Trophoblast cell (in vitro differentiated cells and primary cell): ENCODE data around the gene ACTL8.

Source experiments
- DNase-seq, 2 donors: peaks; one replicate each; pipeline ENCODE4 v3.0.0-alpha.2; 2016
- H2AFZ ChIP-seq: 2 replicates; pipeline ENCODE4 v1.6.1; 2013; ENCODE audit warnings: low read length, moderate library complexity, mild to moderate bottlenecking; ENCODE audit not compliant: insufficient read depth, poor library complexity
- H2AK5ac ChIP-seq: 2 replicates; pipeline ENCODE4 v1.6.1; 2013; ENCODE audit warnings: mild to moderate bottlenecking, low read length
- H2BK120ac ChIP-seq: 2 replicates; pipeline ENCODE4 v1.6.1; 2013; ENCODE audit warnings: low read length, mild to moderate bottlenecking, moderate library complexity; ENCODE audit not compliant: insufficient read depth, poor library complexity
- H2BK12ac ChIP-seq: 2 replicates; pipeline ENCODE4 v1.6.1; 2013; ENCODE audit warnings: mild to moderate bottlenecking, low read length, moderate library complexity
- H2BK5ac ChIP-seq: 2 replicates; pipeline ENCODE4 v1.6.1; 2013; ENCODE audit warnings: low read length, low read depth, moderate library complexity, mild to moderate bottlenecking; ENCODE audit not compliant: poor library complexity
- H3K14ac ChIP-seq: 2 replicates; pipeline ENCODE4 v1.6.1; 2013; ENCODE audit warnings: mild to moderate bottlenecking, low read length
- H3K18ac ChIP-seq: 2 replicates; pipeline ENCODE4 v1.6.1; 2013; ENCODE audit warnings: mild to moderate bottlenecking, low read length
- H3K23ac ChIP-seq: 2 replicates; pipeline ENCODE4 v1.6.1; 2013; ENCODE audit warnings: low read length
- H3K27ac ChIP-seq: 2 replicates; pipeline ENCODE4 v1.5.1; 2013; ENCODE audit warnings: low read depth, mild to moderate bottlenecking, inconsistent platforms, low read length, moderate library complexity
- H3K27me3 ChIP-seq: 2 replicates; pipeline ENCODE4 v1.6.1; 2013; ENCODE audit warnings: inconsistent platforms, mild to moderate bottlenecking, low read length, moderate library complexity; ENCODE audit not compliant: insufficient read depth
- H3K36me3 ChIP-seq, 2 experiments: 1 replicate in 1 of 2; 2 replicates in 1 of 2; pipeline ENCODE4 v1.6.1; 2013; ENCODE audit warnings: low read length in 2 of 2, mild to moderate bottlenecking in 2 of 2, moderate library complexity in 1 of 2; ENCODE audit not compliant: insufficient read depth in 2 of 2, control insufficient read depth in 1 of 2
- H3K4ac ChIP-seq: 2 replicates; pipeline ENCODE4 v1.6.1; 2013; ENCODE audit warnings: low read depth, mild to moderate bottlenecking, low read length, moderate library complexity
- H3K4me1 ChIP-seq, 2 experiments: 1 replicate in 1 of 2; 2 replicates in 1 of 2; pipeline ENCODE4 v1.6.1; 2013; ENCODE audit warnings: low read length in 2 of 2, mild to moderate bottlenecking in 2 of 2, moderate library complexity in 1 of 2; ENCODE audit not compliant: insufficient read depth in 2 of 2, control insufficient read depth in 1 of 2
- H3K4me2 ChIP-seq: 2 replicates; pipeline ENCODE4 v1.6.1; 2013; ENCODE audit warnings: inconsistent platforms, mild to moderate bottlenecking, low read length, moderate library complexity
- H3K4me3 ChIP-seq: 2 replicates; pipeline ENCODE4 v1.5.1; 2013; ENCODE audit warnings: mild to moderate bottlenecking, low read depth, low read length, inconsistent platforms
- H3K79me1 ChIP-seq: one replicate; pipeline ENCODE4 v1.6.1; 2013; ENCODE audit warnings: low read length
- H3K79me2 ChIP-seq: 2 replicates; pipeline ENCODE4 v1.6.1; 2013; ENCODE audit warnings: low read length, mild to moderate bottlenecking; ENCODE audit not compliant: control insufficient read depth, insufficient read depth, poor library complexity
- H3K9ac ChIP-seq: 2 replicates; pipeline ENCODE4 v1.6.1; 2013; ENCODE audit warnings: mild to moderate bottlenecking, low read length
- H3K9me3 ChIP-seq: 2 replicates; pipeline ENCODE4 v1.6.1; 2013; ENCODE audit warnings: low read depth, mild to moderate bottlenecking, control low read depth, inconsistent platforms, low read length; ENCODE audit not compliant: insufficient read depth
- H4K12ac ChIP-seq: 2 replicates; pipeline ENCODE4 v1.6.1; 2013; ENCODE audit warnings: low read depth, mild to moderate bottlenecking, low read length, moderate library complexity
- H4K8ac ChIP-seq: 2 replicates; pipeline ENCODE4 v1.6.1; 2013; ENCODE audit warnings: low read depth, mild to moderate bottlenecking, low read length, moderate library complexity
- H4K91ac ChIP-seq: one replicate; pipeline ENCODE4 v1.6.1; 2013; ENCODE audit warnings: low read depth, mild to moderate bottlenecking, low read length, moderate library complexity
- WGBS: extraction: QIAGEN DNeasy Blood & Tissue Kit; methylation state at CpG from one replicate; pipeline ENCODE4 v1.1.7; 2013; ENCODE audit warnings: missing lambda C conversion rate; ENCODE audit not compliant: insufficient read length, insufficient coverage; ENCODE audit errors: extremely low coverage; 5-methylcytosine and 5-hydroxymethylcytosine counted together

ACTL8 gene

GRCh38 chr1:17789926-17790325 lies 34.8 kb downstream of the ACTL8 start:
- H2BK120ac ChIP-seq: no peak overlapping the region
- H2BK5ac ChIP-seq: no peak overlapping the region
- no peak overlapping the region for H4K12ac ChIP-seq
- H3K4me1 ChIP-seq: no peaks in the 10 kb centered on the region
- H3K79me2 ChIP-seq: no peaks in the 10 kb centered on the region
- no peak overlapping the region for H2BK12ac ChIP-seq
- H3K9me3 ChIP-seq: peaks cover 1% of the 10 kb centered on the region
- H2AFZ ChIP-seq: no peak overlapping the region
- no peak overlapping the region for H3K18ac ChIP-seq
- no peak overlapping the region for H3K4me3 ChIP-seq
- H3K4me2 ChIP-seq: no peak overlapping the region
- no peaks in the 10 kb centered on the region for H3K36me3 ChIP-seq
- H4K8ac ChIP-seq: no peak overlapping the region
- H3K23ac ChIP-seq: no peak overlapping the region
- H3K14ac ChIP-seq: no peak overlapping the region
- WGBS: no CpG with 5 or more reads among the region's 5 CpGs
- H3K27ac ChIP-seq: no peak overlapping the region
- H3K27me3 ChIP-seq: no peaks in the 10 kb centered on the region
- no peak overlapping the region for H3K9ac ChIP-seq
- H3K4ac ChIP-seq: no peak overlapping the region
- no peaks in the 10 kb centered on the region for H3K79me1 ChIP-seq
- no peak for DNase-seq
- H4K91ac ChIP-seq: no peak overlapping the region
- H2AK5ac ChIP-seq: no peak overlapping the region

- H3K4me3 ChIP-seq: no peak overlapping the region
- no peak overlapping the region for H2BK120ac ChIP-seq
- H4K8ac ChIP-seq: no peak overlapping the region
- H3K14ac ChIP-seq: no peak overlapping the region
- H3K4me2 ChIP-seq: no peak overlapping the region
- H4K91ac ChIP-seq: no peak overlapping the region
- no peak overlapping the region for H4K12ac ChIP-seq
- no peak overlapping the region for H3K18ac ChIP-seq
- peaks cover 1% of the 10 kb centered on the region for H3K9me3 ChIP-seq
- H3K36me3 ChIP-seq: no peaks in the 10 kb centered on the region
- no peaks in the 10 kb centered on the region for H3K79me1 ChIP-seq
- H2AK5ac ChIP-seq: no peak overlapping the region
- H3K9ac ChIP-seq: no peak overlapping the region
- no peak overlapping the region for H2BK12ac ChIP-seq
- H3K23ac ChIP-seq: no peak overlapping the region
- no CpG with 5 or more reads among the region's 4 CpGs for WGBS
- H3K27me3 ChIP-seq: no peaks in the 10 kb centered on the region
- H3K4ac ChIP-seq: no peak overlapping the region
- H2AFZ ChIP-seq: no peak overlapping the region
- no peak overlapping the region for H3K27ac ChIP-seq
- H3K79me2 ChIP-seq: no peaks in the 10 kb centered on the region
- no peaks in the 10 kb centered on the region for H3K4me1 ChIP-seq
- DNase-seq: no peak
- H2BK5ac ChIP-seq: no peak overlapping the region
These were observed 35.4 kb downstream of the ACTL8 start for GRCh38 chr1:17790383-17791054.

- Histone ChIP-seq H3K79me2 (no peaks in the 10 kb centered on the region), H3K18ac (no peak overlapping the region), H2AFZ (no peak overlapping the region), H2AK5ac (no peak overlapping the region), H3K27ac (no peak overlapping the region), H2BK5ac (no peak overlapping the region), H3K36me3 (no peaks in the 10 kb centered on the region), H3K14ac (no peak overlapping the region), H3K4me1 (no peaks in the 10 kb centered on the region), H3K9ac (no peak overlapping the region), H4K91ac (no peak overlapping the region), H2BK12ac (no peak overlapping the region), H3K4me3 (no peak overlapping the region), H3K9me3 (peaks cover 1% of the 10 kb centered on the region), H3K4ac (no peak overlapping the region), H3K79me1 (no peaks in the 10 kb centered on the region), H4K8ac (no peak overlapping the region), H4K12ac (no peak overlapping the region), H3K23ac (no peak overlapping the region), H2BK120ac (no peak overlapping the region), H3K27me3 (no peaks in the 10 kb centered on the region), H3K4me2 (no peak overlapping the region)
- no peak for DNase-seq
- no CpG with 5 or more reads among the region's 9 CpGs for WGBS
These were observed 35.9 kb downstream of the ACTL8 start for GRCh38 chr1:17791055-17791390.

- H3K9me3 ChIP-seq: peaks cover 1% of the 10 kb centered on the region
- H3K4ac ChIP-seq: no peak overlapping the region
- no peak overlapping the region for H3K23ac ChIP-seq
- H2AFZ ChIP-seq: no peak overlapping the region
- no peak overlapping the region for H2BK5ac ChIP-seq
- no peak overlapping the region for H3K27ac ChIP-seq
- H3K79me2 ChIP-seq: no peaks in the 10 kb centered on the region
- no peak overlapping the region for H3K14ac ChIP-seq
- H3K9ac ChIP-seq: no peak overlapping the region
- H4K8ac ChIP-seq: no peak overlapping the region
- no peak overlapping the region for H3K4me2 ChIP-seq
- WGBS: no CpG with 5 or more reads among the region's 7 CpGs
- H3K36me3 ChIP-seq: no peaks in the 10 kb centered on the region
- H2BK12ac ChIP-seq: no peak overlapping the region
- H3K18ac ChIP-seq: no peak overlapping the region
- no peak overlapping the region for H2BK120ac ChIP-seq
- no peak overlapping the region for H2AK5ac ChIP-seq
- no peaks in the 10 kb centered on the region for H3K79me1 ChIP-seq
- no peaks in the 10 kb centered on the region for H3K27me3 ChIP-seq
- no peaks in the 10 kb centered on the region for H3K4me1 ChIP-seq
- no peak overlapping the region for H3K4me3 ChIP-seq
- DNase-seq: no peak
- H4K91ac ChIP-seq: no peak overlapping the region
- no peak overlapping the region for H4K12ac ChIP-seq
These were observed 36.3 kb downstream of the ACTL8 start for GRCh38 chr1:17791480-17791879.
